GM19351 (cell line): ENCODE measurements around the gene DDIT3.

Source experiments
- ATAC-seq: cut with Tn5 transposase; IDR thresholded peaks from one replicate; pipeline ENCODE4 v1.9.1; 2021; ENCODE audit warnings: mild to moderate bottlenecking, moderate library complexity; ENCODE audit not compliant: unreplicated experiment

DDIT3 gene

GRCh38 chr12:57547288-57548012 is 27.1 kb upstream of the DDIT3 start:
- ATAC-seq: no peak

- ATAC-seq: peak; percentile 96
These were observed 26.3 kb upstream of the DDIT3 start, which contains the start of gene DCTN2 for GRCh38 chr12:57546438-57547287. Gene DCTN2 (minus strand): TSS chr12:57547192. CDS start chr12:57547063, 129 bp downstream.

GRCh38 chr12:57545809-57546437 is 25.6 kb upstream of the DDIT3 start:
- no peak for ATAC-seq

- no peak for ATAC-seq
These were observed 23.3 kb upstream of the DDIT3 start for GRCh38 chr12:57543581-57543980.

- no peak for ATAC-seq
These were observed 21.4 kb upstream of the DDIT3 start for GRCh38 chr12:57541717-57542116.

- ATAC-seq: no peak
These were observed 20.7 kb upstream of the DDIT3 start for GRCh38 chr12:57541001-57541400.

- ATAC-seq: no peak
These were observed 18.9 kb upstream of the DDIT3 start for GRCh38 chr12:57539134-57539768.

GRCh38 chr12:57536597-57536942 is 16.3 kb upstream of the DDIT3 start:
- ATAC-seq: no peak

- no peak for ATAC-seq
These were observed 15.7 kb upstream of the DDIT3 start for GRCh38 chr12:57535764-57536596.

- ATAC-seq: no peak
These were observed 14.8 kb upstream of the DDIT3 start for GRCh38 chr12:57534991-57535543.

GRCh38 chr12:57534250-57534649 is 13.9 kb upstream of the DDIT3 start:
- ATAC-seq: no peak

- no peak for ATAC-seq
These were observed 12.8 kb upstream of the DDIT3 start for GRCh38 chr12:57533108-57533507.

- no peak for ATAC-seq
These were observed 11.5 kb upstream of the DDIT3 start for GRCh38 chr12:57531836-57532235.

- ATAC-seq: no peak
These were observed 10.3 kb upstream of the DDIT3 start for GRCh38 chr12:57530396-57531142.

GRCh38 chr12:57529831-57530230 is 9.5 kb upstream of the DDIT3 start:
- ATAC-seq: no peak

- no peak for ATAC-seq
These were observed 8.7 kb upstream of the DDIT3 start for GRCh38 chr12:57528831-57529555.

- ATAC-seq: no peak
These were observed 7.9 kb upstream of the DDIT3 start for GRCh38 chr12:57528176-57528575.

GRCh38 chr12:57527184-57527583 is 6.9 kb upstream of the DDIT3 start:
- ATAC-seq: no peak
